ENCODE data around the gene AUTS2. TPM values are rescaled to one million over a fixed set of nuclear protein-coding genes. Genes with fewer than 3 reads are reported as not detected.

AUTS2 gene
- total RNA-seq, 1 experiment from 2014 or later: 2.5 TPM

DNA sequence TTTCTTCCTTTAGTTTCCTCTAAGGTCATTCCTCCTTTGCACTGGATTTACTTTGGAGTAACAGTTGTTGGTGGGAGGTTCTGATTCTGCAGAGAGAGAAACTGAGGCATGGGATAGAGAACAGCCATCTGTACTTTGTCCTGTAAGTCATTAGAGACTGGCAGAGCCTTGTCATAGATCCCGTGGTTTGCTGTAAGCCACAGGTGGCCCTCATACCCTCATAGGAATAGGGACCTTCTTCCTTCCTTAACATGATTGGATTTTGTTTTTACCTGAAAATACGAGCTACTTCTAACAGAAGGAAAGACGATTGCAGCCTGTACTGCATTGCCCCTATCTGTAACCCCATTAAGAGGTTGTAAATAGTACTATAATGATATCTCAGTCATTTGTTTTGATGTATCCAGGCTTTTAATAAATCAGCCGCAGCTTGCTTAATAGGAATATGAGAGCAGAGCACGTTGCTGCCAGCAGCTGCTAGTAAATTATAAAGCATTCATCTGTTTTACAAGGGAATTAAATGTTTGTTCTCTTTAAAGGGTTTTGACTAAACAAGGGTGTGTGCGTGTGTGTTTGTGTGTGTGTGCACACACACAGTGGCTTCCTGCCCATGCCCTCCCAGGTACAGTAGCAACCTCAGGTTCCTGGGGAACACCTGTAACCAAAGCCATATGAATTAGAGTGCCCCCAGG is 249.8 kb downstream of the AUTS2 start:
- intact Hi-C loops (cut with micrococcal nuclease; ENCODE audit: unreplicated experiment): no loop called here
- no peaks in the 10 kb centered on the region for H3K36me3 ChIP-seq (ENCODE audit: control insufficient read depth, insufficient read depth, low read length)
- BruUV-seq (replicated peaks): no TSS peak
- H3K27me3 ChIP-seq (ENCODE audit: control insufficient read depth, insufficient read depth, low read length): no peaks in the 10 kb centered on the region
- in situ Hi-C loops (cut with HindIII; ENCODE audit: low pct_unique_long_range_greater_than_20kb, low sequenced_read_pairs): no loop called here
- TF ChIP-seq SIN3A (IDR thresholded peaks at IDR 0.05; ENCODE audit: borderline replicate concordance, insufficient read depth, low read depth, low read length) (no peak), POLR2AphosphoS5 (IDR thresholded peaks at IDR 0.05; ENCODE audit: low read depth, low read length) (no peak)
- TF ChIP-seq, protein P1, sequence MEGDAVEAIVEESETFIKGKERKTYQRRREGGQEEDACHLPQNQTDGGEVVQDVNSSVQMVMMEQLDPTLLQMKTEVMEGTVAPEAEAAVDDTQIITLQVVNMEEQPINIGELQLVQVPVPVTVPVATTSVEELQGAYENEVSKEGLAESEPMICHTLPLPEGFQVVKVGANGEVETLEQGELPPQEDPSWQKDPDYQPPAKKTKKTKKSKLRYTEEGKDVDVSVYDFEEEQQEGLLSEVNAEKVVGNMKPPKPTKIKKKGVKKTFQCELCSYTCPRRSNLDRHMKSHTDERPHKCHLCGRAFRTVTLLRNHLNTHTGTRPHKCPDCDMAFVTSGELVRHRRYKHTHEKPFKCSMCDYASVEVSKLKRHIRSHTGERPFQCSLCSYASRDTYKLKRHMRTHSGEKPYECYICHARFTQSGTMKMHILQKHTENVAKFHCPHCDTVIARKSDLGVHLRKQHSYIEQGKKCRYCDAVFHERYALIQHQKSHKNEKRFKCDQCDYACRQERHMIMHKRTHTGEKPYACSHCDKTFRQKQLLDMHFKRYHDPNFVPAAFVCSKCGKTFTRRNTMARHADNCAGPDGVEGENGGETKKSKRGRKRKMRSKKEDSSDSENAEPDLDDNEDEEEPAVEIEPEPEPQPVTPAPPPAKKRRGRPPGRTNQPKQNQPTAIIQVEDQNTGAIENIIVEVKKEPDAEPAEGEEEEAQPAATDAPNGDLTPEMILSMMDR (IDR thresholded peaks at IDR 0.05): no peak
- DNase-seq (ENCODE audit: low read depth, low spot score) (no peak), ATAC-seq (no peak)
- ChIA-PET CTCF (no interaction called here), POLR2A (no interaction called here)
- no peaks in the 10 kb centered on the region for H3K4me1 ChIP-seq (ENCODE audit: control insufficient read depth, insufficient read depth, low read length)
- H3K9me3 ChIP-seq (ENCODE audit: control insufficient read depth, insufficient read depth, low read depth, low read length): no peaks in the 10 kb centered on the region
- H3K4me3 ChIP-seq (ENCODE audit: low read depth in 2 of 2, low read length in 2 of 2): no peak overlapping the region
- H3K27ac ChIP-seq (ENCODE audit: low read length): no peak overlapping the region

DNA sequence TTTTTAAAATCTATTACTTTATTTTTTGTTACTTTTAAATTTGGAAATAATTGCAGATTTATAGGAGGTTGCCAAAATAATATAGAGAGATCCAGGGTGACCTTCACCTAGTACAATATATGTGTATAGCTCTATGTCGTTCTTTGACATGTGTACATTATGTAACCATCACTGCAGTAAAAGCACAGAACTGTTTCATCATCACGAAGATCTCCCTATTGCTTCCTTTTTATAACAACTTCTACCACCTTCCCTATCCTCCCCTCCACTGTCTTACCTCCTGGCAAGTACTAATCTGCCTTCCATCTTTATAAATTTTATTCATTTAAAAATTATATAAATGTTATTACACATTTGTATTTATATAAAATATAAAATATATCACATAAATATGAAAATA is 251.0 kb downstream of the AUTS2 start:
- intact Hi-C loops (cut with micrococcal nuclease; ENCODE audit: unreplicated experiment) (no loop called here), in situ Hi-C loops (cut with HindIII; ENCODE audit: low pct_unique_long_range_greater_than_20kb, low sequenced_read_pairs) (no loop called here)
- Histone ChIP-seq H3K36me3 (ENCODE audit: control insufficient read depth, insufficient read depth, low read length) (no peaks in the 10 kb centered on the region), H3K4me1 (ENCODE audit: control insufficient read depth, insufficient read depth, low read length) (no peaks in the 10 kb centered on the region), H3K27me3 (ENCODE audit: control insufficient read depth, insufficient read depth, low read length) (no peaks in the 10 kb centered on the region), H3K9me3 (ENCODE audit: control insufficient read depth, insufficient read depth, low read depth, low read length) (no peaks in the 10 kb centered on the region), H3K4me3 (ENCODE audit: low read depth in 2 of 2, low read length in 2 of 2) (no peak overlapping the region), H3K27ac (ENCODE audit: low read length) (no peak overlapping the region)
- no TSS peak for BruUV-seq (replicated peaks)
- DNase-seq (ENCODE audit: low read depth, low spot score) (no peak), ATAC-seq (no peak)
- no peak for TF ChIP-seq TCF7L2 (IDR thresholded peaks at IDR 0.05; ENCODE audit: low read depth, low read length)
- TF ChIP-seq, protein P1 (IDR thresholded peaks at IDR 0.05): no peak
- no peak for TF ChIP-seq POLR2AphosphoS5 (IDR thresholded peaks at IDR 0.05; ENCODE audit: low read depth, low read length)
- no peak for TF ChIP-seq REST (IDR thresholded peaks at IDR 0.05; ENCODE audit: insufficient read depth in 1 of 2, low read depth in 2 of 2, low read length in 1 of 2)
- no peak for TF ChIP-seq SIN3A (IDR thresholded peaks at IDR 0.05; ENCODE audit: borderline replicate concordance, insufficient read depth, low read depth, low read length)
- ChIA-PET CTCF (no interaction called here), POLR2A (no interaction called here)

All from Panc1 (cell line).